NCI-H1694 treated with DMSO at 0.1 percent for 48 hours (cell line): ENCODE results near the gene NAIF1.
"Not testable (repeated sequence)": the region's sequence is repeated elsewhere in the genome, so short reads cannot be mapped to it uniquely, and the experiment has no call there.

Experiments
- DNase-seq: peaks from one replicate; lab custom pipeline; 2025; lab: John Stamatoyannopoulos, UW

The NAIF1 gene

DNA sequence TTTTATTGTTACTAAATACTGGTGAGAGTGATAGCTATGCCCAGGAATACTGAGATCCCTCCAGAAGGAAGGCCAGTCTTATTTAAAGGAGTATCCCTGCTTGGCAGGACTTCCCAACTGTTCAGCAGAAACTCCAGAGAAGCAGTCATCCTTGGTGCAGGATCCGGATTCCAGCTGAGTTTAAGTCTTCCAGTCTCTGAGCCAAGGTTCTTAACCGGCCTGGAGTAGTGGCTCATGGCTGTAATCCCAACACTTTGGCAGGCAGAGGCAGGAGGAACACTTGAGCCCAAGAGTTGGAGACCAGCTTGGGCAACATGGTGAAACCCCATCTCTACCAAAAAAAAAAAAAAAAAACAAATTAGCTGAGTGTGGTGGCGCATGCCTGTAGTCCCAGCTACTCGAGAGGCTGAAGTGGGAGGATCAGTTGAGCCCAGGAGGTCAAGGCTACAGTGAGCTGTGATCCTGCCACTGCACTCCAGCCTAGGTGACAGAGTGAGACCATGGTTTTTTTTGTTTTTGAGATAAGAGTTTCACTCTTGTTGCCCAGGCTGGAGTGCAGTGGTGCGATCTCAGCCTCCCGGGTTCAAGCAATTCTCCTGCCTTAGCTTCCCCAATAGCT, 7.6 kb downstream of the NAIF1 start:
- no peak for DNase-seq

GRCh38 chr9:128057724-128058409, 9.3 kb downstream of the NAIF1 start:
- no peak for DNase-seq

GRCh38 chr9:128056887-128057723, 10.0 kb downstream of the NAIF1 start:
- no peak for DNase-seq

GRCh38 chr9:128056086-128056485, 11.0 kb downstream of the NAIF1 start:
- no peak for DNase-seq

- no peak for DNase-seq
Observed at GRCh38 chr9:128055344-128056040, 11.6 kb downstream of the NAIF1 start.

DNA sequence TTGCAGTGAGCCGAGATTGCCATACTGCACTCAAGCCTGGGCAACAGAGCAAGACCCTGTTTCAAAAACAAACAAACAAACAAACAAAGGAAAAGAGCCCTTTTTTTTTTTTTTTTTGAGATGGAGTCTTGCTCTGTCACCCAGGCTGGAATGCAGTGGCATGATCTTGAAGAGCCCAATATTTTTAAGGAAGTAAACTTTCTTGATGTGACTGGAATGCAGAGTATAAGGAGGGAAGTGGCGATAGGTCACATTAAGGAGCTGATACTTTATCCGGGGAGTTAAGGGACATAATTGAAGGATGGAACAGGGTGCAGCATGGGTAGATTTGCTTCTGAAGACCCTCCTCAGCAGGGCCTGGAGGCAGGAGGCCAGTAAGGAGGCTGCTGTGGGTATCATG, 13.0 kb downstream of the NAIF1 start:
- DNase-seq = no peak

- DNase-seq = no peak
Observed at GRCh38 chr9:128053560-128053959, 13.6 kb downstream of the NAIF1 start.

- DNase-seq = no peak
Observed at GRCh38 chr9:128051932-128052709, 15.0 kb downstream of the NAIF1 start.

GRCh38 chr9:128049843-128050242, 17.3 kb downstream of the NAIF1 start:
- DNase-seq = no peak

DNA sequence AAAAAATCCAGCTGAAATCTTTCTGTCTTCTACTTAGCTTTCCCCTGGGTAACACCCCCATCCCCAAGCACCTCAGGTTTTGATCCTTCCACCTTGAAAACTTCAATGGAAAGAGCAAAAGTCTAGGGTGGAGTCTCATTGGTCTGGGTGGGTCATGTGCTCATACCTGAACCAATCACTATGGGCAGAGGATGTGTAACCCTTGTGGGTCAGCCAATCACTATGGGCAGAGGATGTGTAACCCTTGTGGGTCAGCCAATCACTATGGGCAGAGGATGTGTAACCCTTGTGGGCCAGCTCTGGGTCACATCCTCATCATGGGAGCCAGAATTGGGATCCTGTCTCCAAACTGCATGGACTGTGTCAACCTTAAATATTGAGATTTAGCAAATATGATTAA, 18.5 kb downstream of the NAIF1 start:
- no peak for DNase-seq

DNA sequence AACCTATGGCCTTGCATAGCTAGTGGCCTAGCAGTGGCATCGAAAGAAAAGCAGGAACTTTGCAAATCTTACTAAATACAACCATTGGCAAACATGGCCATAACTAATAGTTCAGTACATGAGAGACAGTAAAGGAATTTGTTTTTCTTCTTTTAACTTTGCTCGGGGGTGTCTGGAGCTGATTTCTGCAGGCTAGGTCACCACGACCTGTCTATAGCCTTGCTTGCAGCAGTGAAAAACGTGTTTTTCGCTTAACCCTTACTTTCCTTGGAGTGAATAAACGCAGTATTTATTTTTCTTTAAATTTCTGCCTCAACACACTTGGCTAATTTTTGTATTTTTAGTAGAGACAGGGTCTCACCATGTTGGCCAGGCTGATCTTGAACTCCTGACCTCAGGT, 19.9 kb downstream of the NAIF1 start:
- DNase-seq = no peak

GRCh38 chr9:128045831-128046230, 21.3 kb downstream of the NAIF1 start:
- DNase-seq = no peak

- DNase-seq = not testable (repeated sequence)
Observed at GRCh38 chr9:128045409-128045808, 21.7 kb downstream of the NAIF1 start.

DNA sequence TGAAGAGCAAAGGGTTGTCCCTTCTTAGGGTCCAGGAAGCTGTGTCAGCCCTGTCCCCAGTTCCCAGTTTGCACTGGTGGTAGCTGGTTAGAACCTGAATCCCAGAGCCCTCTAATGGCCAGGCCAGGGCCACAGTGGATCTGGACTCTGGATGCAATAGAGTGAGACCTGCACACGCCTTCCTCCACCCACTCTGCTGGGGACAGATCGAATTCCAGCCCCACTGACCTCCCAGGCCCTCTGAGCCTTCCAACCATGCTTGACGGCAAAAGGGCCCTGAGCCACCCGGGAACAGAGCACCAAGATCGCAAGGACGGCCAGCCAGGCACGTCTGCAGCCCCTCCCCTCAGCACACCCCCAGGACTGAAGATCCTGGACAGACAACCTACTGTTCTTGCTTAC, 23.7 kb downstream of the NAIF1 start:
- no peak for DNase-seq

DNA sequence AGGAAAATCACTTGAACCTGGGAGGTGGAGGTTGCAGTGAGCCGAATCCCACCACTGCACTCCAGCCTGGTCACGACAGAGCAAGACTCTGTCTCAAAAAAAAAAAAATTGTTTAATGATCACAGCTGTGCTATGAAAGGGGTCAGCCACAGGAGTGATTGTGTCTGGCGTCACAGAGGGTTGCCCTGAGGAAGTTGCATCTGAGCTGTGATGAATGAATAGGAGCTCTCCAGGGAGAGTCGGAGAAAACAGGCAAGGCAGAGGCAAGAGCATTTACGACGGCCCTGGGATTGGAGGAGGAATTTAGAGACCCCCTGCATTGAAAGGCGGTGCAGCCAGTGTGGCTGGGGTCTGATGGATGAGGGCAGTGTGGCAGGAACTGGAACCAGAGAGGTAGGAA, 25.1 kb downstream of the NAIF1 start:
- no peak for DNase-seq

DNA sequence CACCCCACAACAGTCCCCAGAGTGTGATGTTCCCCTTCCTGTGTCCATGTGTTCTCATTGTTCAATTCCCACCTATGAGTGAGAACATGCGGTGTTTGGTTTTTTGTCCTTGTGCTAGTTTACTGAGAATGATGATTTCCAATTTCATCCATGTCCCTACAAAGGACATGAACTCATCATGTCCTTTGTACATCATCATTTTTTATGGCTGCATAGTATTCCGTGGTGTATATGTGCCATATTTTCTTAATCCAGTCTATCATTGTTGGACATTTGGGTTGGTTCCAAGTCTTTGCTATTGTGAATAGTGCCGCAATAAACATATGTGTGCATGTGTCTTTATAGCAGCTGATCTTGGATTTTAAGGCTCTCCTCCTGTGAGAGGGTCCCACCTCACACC, 26.3 kb downstream of the NAIF1 start:
- DNase-seq = not testable (repeated sequence)

DNA sequence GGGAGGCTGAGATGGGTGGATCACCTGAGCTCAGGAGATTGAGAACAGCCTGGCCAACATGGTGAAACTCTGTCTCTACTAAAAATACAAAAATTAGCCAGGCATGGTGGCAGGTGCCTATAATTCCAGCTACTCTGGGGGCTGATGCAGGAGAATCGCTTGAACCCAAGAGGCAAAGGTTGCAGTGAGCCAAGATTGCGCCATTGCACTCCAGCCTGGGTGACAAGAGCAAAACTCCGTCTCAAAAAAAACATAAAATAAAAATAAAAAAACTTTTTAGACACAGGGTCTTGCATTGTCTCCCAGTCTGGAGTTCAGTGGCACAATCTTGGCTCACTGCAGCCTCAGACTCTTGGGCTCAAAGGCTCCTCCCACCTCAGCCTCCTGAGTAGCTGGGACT, 30.6 kb downstream of the NAIF1 start:
- not testable (repeated sequence) for DNase-seq

GRCh38 chr9:128034821-128035652, 32.1 kb downstream of the NAIF1 start:
- DNase-seq = peak; percentile 58

- no peak for DNase-seq
Observed at GRCh38 chr9:128033609-128034008, 33.5 kb downstream of the NAIF1 start.

- no peak for DNase-seq
Observed at GRCh38 chr9:128027705-128028104, 39.4 kb downstream of the NAIF1 start.
